LHCN-M2 (cell line): Measurements from ENCODE around the gene EMID1. TPM values are rescaled to one million over a fixed set of nuclear protein-coding genes. Genes with fewer than 3 reads are reported as not detected.

Source experiments
- DNase-seq: peaks from one replicate; pipeline ENCODE4 v3.0.0-alpha.2; 2012; ENCODE audit warnings: low read depth
- total RNA-seq: library from RNA; depleted of rRNA; stranded (reverse); fragments of >200 nt; gene quantifications from 2 replicates; pipeline ENCODE4 v1.2.3, GENCODE V29; 2014

Gene EMID1
- total RNA-seq, 1 experiment from 2014 or later = 0.29 TPM

GRCh38 chr22:29259253-29259899 is 53.7 kb downstream of the EMID1 start:
- DNase-seq = no peak

- DNase-seq = no peak
Observed at GRCh38 chr22:29260031-29260560, 54.4 kb downstream of the EMID1 start.

DNA sequence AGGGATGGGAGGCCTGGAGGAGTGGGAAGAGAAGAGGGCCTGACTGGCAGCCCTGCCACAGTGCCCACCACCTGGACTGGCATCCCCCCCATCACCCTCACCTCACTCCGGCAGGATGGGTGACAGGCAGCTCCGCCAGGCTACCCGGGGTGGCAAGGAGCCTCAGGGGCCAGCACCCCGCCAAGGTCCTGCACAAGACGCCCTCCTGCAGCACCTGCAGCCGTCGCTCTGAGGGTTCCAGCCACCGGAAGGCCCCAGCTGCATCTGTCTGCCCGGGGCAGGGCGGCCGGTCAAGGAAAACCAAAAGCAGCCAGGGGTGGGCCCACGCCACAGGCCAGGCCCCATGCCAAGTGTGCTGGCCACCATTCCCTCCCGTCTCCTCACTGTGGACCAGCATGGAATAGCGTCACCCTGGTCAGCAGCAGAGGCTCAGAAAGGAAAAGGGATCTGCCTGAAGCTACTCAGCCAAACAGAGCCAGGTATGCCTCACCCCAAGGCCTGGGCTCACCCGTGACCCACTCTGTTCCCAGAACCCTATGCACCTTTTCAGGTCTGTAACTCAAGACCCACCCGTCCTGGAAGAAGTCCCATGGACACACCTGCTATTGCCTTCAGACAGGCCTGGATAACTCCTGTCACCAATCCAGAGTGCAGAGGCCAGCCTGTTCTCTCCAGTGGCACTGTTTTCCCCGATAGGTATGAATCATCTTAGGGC is 55.1 kb downstream of the EMID1 start:
- peak; percentile 23 for DNase-seq

- DNase-seq = no peak
Observed at GRCh38 chr22:29263791-29264276, 58.1 kb downstream of the EMID1 start.

DNA sequence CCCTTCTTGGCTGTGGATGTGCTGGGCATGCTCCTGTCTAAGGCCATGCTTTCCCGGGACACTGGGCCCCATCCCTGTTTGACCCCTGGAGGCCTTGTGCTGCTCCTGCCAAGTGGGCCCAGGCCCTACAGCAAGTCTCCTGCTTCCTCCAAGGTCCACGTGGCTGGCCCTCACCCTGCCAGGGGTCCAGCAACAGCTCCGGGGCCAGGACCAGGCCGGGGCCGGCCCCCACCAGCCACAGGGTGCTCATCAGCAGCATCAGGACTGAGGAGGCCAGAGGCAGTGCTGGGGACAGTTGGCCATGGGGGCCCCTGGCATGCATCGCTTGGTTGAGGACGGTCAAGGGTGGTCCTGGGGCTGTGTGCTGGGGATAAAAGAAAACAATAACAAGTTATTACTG is 59.6 kb downstream of the EMID1 start:
- no peak for DNase-seq

- no peak for DNase-seq
Observed at GRCh38 chr22:29265929-29266328, 60.2 kb downstream of the EMID1 start.

DNA sequence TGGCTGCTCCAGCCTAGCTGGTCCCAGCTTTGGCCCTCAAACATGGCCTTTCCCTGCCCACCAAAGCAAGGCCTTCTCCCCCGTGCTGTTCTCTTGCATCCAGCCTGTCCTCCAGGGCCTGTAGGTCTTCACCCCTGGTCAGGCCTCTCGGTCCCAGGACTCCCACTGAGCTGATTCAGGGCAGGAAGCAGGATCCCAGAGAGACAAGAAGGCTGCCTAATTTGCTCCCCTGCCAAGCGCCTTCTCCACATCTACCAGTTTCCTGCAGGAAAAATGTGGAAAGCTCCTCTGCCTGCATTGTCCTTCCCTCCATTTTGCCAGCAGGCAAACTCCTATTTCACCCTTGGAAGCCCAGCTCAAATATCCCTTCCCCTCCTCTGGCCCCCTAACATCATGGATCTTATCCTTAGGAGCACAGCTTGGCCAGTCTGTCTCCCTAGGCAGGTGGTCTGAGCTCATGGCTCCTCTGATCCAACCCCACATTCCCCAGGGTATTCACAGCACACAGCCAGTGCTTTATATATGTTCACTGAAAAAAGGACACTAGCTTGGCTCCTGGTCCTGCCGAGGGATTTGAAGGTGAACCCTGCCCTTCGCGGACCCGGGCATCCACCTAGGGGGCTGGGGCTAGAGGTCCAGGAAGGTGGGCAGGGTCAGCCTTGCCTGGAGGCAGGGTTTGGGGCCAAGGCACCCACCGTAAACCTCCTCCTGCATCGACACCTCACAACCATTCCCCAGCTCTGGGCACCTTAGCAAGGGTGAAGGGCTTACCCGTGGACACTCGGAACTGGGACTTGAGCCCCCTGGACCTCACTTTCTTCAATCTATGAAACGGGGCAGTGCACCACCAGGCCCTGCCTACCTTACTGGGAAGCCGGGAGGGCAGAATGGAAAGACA is 61.1 kb downstream of the EMID1 start:
- peak; percentile 33 for DNase-seq

- DNase-seq = no peak
Observed at GRCh38 chr22:29267462-29267857, 61.8 kb downstream of the EMID1 start.

- peak; percentile 97 for DNase-seq
Observed at GRCh38 chr22:29267858-29268510, 62.3 kb downstream of the EMID1 start, which contains the start of the genes EWSR1 and RHBDD3. Gene EWSR1 (plus strand): TSS chr22:29268268. CDS start chr22:29268337, 69 bp downstream. Gene RHBDD3 (minus strand): TSS chr22:29267981. CDS start chr22:29265626, 2,355 bp downstream.

GRCh38 chr22:29268511-29269229 is 63.0 kb downstream of the EMID1 start:
- peak; percentile 59 for DNase-seq

- DNase-seq = no peak
Observed at GRCh38 chr22:29269230-29269604, 63.5 kb downstream of the EMID1 start.

DNA sequence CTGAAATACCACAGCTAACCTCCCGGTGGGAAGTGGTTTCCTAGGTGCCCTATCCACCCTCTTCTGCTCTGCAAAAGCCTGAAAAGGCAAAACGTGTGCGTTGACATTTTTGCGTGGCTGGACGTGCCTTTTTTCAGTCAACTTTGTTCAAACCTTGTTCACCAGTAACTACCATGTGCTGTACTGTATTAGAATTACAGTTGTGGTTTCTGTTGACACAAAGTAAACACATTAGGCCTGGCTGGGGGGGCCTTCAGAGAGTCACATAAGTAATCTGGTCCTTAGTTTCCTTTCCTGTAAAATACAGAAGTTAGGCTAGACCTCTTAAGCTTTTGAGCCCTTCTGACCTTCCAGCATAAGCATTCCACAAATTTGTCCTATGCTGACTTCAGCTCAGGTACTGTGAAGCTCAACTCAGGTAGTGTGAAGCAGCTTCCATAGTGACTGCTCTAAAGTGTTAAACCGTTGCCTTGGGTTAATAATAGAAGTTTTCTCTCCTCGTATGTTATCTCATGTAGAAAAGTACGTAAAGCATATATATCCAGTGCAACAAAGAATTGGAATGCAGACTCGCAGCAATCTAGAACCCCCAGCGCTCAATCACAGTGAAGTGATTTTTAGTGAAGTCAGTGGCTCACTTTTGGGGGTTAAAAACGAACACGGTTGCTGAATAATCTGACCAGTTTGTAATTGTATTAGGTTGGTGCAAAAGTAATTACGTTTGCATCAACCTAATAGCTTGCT is 64.2 kb downstream of the EMID1 start:
- no peak for DNase-seq

- no peak for DNase-seq
Observed at GRCh38 chr22:29270475-29271271, 65.0 kb downstream of the EMID1 start.

GRCh38 chr22:29272624-29273023 is 66.9 kb downstream of the EMID1 start:
- no peak for DNase-seq

DNA sequence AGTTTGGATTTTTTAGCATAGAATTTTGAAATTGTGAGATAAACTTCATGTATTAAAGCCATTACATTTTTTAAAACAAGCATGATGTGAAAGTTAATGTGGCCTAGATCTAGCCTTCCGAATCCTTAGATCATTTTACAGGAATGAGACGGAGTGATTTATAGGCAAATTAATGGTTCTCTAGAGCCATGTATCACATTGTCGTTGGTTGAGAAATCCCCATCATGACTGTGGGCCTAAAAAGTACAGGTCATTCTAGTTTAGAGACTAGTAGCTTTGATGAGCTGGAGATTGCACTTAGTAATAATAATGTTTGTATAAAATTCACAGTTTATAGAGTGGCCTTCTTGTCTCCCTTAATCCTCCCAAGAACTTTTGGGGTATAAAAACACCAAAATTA is 69.5 kb downstream of the EMID1 start:
- DNase-seq = no peak

DNA sequence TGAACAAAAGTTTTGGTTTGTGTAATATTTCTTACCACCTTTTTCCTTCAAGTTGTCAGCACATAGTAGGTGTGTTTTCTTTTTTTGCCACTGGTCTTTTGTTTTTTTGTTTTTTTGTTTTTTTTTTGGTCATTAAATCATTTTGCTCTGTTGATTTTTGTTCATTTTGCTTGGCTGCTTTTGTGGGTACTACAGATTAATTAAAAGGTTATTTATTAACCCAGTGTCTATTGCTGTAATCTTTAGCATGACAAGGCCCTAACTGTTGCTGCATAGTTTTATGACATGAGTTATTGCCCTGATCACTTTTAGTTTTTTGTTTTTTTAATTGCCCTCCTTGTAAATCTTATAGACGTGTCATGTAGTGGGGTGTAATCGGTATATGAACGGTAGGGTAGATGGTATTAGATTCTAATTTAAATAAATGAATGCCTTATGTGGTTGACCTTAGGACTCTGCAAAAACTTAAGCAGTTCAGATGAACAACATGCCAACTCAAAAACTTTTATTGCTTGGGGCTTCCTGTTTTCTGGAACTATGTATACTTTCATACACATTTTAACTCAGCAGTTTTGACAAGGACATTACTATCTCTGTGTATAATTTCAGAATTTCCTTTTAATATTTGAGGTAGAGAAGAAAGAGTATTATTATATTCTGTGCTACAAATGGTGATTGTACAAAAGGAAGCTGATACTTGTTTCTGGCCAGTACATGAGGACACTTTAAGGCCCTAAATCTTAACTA is 70.3 kb downstream of the EMID1 start:
- DNase-seq = no peak

- no peak for DNase-seq
Observed at GRCh38 chr22:29277927-29278326, 72.2 kb downstream of the EMID1 start.

DNA sequence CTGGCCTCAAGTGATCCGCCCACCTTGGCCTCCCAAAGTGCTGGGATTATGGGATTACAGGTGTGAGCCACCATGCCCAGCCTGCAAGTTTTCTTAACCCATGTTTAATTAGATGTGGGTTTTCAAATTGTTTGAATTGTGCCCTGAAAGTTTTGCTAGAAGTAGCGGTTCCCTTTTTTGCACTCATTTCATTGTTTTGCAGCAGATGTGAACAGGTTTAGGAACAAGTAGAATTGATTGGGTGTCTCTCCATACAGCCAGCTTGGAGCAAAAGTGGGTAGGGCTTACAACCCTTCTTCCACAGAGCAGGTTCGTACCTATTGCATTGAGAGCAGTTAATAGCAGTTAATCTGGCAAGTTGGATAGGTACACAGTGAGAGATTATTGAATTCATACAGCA is 78.5 kb downstream of the EMID1 start:
- no peak for DNase-seq
